GM19025 (cell line): ENCODE measurements around the gene SYNPO.

Experiments
- ATAC-seq: cut with Tn5 transposase; IDR thresholded peaks from one replicate; pipeline ENCODE4 v1.9.1; 2021; ENCODE audit warnings: mild to moderate bottlenecking, low read depth, moderate library complexity; ENCODE audit not compliant: unreplicated experiment

SYNPO gene, protein sequence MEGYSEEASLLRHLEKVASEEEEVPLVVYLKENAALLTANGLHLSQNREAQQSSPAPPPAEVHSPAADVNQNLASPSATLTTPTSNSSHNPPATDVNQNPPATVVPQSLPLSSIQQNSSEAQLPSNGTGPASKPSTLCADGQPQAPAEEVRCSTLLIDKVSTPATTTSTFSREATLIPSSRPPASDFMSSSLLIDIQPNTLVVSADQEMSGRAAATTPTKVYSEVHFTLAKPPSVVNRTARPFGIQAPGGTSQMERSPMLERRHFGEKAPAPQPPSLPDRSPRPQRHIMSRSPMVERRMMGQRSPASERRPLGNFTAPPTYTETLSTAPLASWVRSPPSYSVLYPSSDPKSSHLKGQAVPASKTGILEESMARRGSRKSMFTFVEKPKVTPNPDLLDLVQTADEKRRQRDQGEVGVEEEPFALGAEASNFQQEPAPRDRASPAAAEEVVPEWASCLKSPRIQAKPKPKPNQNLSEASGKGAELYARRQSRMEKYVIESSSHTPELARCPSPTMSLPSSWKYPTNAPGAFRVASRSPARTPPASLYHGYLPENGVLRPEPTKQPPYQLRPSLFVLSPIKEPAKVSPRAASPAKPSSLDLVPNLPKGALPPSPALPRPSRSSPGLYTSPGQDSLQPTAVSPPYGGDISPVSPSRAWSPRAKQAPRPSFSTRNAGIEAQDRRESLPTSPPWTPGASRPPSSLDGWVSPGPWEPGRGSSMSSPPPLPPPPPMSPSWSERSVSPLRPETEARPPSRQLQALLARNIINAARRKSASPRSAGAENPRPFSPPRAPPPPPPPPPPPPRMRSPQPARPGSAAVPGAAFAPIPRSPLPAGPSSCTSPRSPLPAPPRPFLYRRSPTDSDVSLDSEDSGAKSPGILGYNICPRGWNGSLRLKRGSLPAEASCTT

DNA sequence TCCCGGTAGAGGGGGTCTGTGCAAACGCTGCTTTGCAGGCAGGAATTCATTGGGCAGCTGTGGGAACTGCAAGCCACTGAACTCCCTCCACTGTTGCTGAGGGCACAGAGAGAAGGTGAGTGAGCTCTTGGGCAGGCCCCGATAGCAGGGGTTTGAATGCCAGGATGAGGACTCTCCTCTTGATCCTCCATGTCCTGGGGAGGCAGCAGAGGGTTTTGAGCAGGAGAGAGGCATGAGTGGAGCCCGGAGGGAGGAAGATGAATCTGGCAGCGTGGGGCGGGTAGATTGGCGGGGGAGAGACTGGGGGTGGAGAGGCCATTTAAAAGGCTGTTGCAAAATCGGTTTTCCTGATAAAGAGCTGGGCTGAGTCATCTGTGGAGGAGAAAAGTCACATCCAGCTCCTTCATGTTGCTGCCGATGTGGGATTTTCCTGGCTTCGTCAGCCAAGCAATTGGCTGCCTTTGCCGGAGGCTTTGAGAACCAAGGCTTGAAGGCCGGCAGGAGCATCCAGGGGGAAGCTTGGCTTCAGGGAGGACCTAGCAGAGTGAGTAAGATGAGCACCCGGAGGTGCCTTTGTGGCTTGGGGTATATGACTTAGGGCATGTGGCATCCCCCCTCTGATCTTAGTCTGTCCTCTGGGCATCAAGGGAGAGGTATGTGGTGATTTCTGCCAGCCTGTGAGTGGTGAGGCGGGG is at the start of gene SYNPO:
Gene SYNPO (plus strand): TSS at position 350 of the 695 bp plus-strand sequence. CDS start 7,616 bp downstream, outside the sequence.
- ATAC-seq = no peak

DNA sequence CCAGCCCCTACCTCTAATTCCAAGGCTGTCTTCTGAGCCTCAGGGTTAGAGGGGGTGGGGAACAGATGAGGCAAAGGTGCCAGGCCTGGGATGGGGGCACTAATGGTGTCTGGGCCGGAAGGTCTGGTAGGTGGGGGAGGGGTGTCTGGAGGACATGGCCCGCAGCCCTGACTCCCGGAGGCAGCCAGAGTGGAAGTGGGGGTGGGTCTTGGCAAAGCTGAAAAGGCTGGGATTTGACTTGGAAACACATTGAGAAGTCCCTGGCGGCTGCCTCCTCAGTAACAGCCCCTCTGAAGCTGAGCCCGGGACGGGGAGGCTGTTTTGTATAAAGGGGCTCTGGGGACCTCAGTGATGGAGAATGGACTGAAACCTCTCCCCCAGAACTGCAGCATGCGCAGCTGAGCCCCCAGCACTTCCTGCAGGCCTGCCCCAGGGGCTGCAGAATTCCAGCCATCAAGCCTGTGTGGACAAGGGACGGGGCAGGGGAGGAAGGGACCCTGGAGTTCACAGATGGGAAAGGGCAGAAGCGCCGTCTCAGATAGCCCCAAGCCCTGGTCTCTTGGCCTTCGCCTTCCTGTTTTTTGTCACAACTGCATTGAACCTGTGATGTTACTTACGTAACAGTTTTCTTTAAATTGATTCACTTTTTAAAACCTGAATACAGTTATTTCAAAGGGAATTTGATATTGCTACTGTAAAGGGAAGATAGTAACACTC is 49.3 kb upstream of the SYNPO start:
- no peak for ATAC-seq

DNA sequence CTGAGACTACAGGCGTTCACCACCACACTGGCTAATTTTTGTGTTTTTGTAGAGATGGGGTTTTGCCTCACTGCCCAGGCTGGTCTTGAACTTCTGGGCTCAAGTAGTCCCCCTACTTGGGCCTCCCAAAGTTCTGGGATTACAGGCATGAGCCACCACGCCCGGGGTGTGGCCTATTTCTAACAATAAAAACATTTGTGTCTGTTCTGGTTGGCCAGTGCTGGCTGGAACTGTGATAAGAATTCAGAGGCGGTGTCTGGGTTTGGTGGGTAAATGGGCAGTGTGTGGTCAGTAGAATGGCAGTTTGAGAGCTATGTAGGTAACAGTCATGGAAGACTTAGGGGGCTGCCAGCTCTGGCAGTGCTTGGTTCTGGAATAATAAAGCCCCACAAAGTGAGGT is 46.9 kb upstream of the SYNPO start:
- no peak for ATAC-seq

DNA sequence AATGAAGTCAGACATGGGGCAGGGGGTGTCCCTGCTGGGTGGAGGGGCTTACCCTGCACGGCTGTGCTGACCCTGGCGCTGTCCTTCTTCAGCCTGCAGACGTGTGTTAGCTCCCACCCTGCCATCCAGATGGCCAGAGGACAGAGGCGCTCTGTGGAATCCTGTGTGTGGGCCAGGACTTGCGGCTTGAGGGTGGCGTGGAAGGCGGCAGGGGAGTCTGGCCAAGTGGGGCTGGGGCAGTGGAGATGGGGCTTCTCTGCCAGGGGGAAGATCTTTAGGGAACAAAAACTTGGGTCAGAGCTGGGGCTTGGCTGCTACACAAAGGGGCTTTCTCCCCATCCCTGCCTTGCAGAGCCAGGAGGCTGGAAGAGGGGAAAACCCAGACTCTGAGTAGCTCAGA is 46.5 kb upstream of the SYNPO start:
- ATAC-seq = no peak

DNA sequence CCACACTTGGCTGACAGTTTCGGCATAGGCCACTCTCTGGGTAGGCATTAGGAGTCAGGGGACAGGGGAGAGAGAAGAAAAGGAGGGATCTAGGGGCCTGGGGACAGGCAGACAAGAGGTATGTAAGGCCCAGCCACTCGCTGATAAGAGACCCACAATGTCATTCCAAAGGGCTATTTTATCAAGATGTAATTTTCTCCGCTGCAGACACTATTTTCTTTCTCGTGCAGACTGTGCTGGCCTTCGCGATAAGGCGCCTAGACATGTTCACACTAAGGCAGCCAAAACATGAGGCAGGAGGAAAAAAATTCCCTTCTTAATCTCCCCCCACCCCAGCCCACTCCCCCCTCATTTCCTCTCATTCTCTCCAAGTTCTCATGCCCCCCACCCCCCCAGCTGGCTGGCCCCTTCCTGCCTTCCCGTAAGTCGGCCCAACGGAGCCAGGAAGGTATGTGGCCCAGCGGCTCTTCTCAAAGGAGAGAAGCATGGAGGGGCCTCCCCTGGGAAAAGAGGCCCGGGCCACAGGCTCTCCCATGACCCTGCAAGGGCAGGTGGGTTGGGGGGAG is 44.9 kb upstream of the SYNPO start:
- no peak for ATAC-seq

DNA sequence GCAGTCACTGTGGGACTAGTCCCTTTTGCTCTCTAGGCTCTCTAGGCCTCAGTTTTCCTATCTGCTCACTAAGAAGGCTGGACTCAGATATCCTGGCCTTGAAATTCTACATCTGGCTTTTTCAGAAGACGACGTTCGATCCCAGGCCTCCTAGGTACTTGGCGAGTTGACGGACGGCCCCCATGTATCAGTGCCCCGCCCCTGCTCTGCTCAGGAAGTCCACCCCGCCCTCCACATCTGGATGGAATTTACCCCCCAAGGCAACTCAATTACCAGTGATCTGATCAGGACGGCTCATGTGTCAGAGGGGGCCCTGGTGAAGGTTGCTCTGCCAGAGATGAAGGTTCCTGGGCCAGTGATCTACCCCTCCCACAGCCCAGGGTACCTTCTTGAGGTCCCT is 44.1 kb upstream of the SYNPO start:
- ATAC-seq = no peak

DNA sequence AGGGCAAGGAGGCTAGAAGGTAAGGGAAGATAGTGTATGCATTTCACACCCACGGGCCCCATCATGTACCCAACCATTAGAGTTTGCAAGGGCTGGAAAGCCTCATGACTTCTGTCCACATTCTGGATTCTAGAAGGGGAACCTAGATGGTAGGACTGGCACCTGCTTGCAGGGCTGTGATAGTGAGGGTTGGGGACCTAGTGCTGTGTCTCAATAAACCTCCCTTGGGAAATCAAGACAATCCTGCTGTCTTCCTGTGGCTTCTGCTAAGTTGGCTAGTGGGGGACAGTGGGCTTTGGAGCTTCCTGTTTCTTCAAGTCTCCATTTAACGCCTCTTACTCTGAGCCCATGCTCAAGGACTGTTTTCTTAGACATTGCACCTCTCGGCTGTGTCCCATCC is 43.6 kb upstream of the SYNPO start:
- no peak for ATAC-seq

DNA sequence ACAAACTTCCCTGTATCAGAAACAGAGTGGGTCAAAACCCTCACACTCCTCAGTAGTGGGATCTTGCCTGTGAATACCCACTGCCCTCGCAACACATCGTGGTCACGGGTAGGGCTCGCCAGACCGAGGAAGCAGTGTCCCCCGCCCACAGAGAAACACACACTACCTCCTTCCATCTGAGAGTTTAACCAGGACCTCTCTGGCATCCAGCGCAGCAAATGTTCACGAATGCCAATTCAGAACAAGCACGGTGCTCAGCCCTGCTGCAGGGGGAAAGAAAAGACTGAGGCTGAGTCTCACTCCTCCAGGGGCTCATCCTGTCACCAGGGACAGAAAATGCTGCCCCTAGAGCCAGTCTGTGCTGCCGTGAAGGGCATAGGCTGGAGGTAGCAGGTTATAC is 42.5 kb upstream of the SYNPO start:
- no peak for ATAC-seq

DNA sequence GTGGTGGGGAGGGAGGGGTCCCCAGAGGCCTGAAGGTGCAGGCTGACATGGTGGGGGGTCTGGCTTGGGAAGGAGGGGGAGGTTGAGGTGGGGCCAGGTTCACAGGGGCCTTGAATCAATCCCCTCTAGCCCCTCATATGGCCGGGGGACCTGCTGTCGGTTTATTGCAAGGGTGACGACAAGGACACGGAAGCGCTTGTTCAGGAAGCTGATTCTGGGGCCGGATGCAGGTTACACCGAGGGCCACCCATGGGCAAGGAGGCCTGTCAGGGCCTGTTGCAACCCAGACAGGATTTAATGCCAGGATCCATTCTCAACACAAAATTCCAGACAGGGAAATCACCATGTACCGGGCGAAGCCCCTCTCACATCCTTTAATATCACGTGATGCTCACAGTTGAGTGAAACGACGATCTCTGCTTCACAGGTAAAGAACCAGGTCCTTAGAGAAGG is 41.6 kb upstream of the SYNPO start:
- ATAC-seq = no peak

DNA sequence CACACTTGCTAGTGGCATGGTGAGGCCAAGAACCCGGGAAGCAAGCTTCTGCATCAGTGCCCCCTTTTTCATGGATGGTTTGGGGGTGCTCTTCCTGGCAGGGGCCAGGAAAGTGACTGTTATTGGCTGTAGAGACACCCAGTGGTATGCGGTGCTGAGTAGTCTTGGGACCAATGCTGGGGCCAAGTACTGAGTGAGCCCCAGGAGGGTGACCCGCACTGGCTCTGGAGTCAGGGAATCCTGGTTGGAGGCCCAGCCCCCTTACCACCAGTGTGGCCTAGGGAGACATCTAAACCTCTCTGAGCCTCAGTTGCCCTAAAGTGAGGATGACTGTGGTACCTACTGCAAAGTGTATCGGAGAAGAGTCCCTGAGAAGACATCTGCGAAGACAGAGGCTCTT is 41.2 kb upstream of the SYNPO start:
- ATAC-seq = no peak

DNA sequence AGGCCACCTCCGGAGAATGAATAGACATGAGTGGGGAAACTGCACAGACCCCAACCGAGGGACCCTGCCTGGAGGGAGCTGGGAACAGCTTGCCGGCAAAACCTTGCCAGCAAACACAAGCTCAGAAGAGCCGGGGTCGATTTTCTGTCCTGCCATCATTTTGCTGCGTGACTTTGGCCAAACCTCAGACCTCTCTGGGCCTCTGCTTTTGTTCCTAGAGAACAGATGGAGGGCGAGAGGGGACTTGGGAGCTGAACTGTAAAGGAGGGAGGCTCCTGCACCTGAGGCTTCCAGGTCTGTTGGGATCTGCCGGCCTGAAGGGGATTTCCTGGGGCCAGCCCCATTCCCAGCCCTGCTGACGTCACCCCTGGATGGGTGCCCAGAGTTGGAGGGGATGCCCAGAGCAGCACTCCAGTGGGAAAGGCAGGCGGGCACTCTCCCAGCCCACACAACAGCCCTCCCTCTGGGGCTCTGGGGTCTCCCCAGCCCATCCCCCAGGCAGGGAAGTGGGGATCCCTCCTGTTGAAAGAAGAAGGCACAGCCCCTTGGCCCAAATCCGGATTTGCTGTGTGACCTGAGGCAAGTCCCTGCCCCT is 40.4 kb upstream of the SYNPO start:
- ATAC-seq = no peak

DNA sequence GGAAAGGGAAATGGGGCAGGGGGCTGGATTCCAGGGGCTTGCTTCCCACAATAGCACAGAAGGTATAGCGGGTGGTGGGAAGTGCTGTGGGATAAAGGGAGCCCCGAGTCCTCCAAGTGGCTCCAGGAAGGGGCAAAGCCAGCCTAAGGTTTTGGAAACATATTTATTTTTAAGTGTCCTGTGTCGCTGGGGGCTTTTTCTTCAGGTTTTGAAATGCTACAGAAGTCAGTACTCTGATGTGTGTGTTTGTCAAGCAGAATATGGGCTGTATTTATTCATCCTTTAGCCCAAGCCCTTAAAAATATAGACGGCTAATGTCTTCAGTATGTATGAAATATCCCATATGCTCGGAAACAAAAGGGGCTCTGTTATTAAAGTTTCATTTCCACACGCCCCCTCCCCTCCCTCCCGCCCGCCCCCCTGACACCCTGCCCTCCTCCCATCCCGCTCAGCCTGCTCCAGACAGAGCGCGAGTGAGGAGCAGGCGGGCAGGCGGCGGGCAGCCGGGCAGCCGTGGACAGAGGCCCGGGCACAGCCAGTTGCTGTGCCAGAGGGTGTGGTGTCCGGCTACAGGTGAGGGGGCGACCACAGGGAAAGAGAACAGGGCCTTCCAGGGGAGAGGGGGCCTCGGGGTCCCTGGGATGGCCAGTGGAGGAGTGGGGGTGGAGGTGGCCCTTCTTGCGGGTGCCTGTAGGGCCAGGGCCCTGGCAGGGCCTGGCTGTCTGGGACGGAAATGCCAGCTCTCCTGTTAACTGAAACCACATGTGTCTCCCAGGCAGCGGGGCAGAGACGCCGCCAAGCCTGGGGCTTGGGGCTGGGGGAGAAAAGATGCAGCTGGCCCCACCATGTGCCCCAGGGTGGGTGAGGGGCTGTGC is 39.6 kb upstream of the SYNPO start:
- ATAC-seq = no peak

DNA sequence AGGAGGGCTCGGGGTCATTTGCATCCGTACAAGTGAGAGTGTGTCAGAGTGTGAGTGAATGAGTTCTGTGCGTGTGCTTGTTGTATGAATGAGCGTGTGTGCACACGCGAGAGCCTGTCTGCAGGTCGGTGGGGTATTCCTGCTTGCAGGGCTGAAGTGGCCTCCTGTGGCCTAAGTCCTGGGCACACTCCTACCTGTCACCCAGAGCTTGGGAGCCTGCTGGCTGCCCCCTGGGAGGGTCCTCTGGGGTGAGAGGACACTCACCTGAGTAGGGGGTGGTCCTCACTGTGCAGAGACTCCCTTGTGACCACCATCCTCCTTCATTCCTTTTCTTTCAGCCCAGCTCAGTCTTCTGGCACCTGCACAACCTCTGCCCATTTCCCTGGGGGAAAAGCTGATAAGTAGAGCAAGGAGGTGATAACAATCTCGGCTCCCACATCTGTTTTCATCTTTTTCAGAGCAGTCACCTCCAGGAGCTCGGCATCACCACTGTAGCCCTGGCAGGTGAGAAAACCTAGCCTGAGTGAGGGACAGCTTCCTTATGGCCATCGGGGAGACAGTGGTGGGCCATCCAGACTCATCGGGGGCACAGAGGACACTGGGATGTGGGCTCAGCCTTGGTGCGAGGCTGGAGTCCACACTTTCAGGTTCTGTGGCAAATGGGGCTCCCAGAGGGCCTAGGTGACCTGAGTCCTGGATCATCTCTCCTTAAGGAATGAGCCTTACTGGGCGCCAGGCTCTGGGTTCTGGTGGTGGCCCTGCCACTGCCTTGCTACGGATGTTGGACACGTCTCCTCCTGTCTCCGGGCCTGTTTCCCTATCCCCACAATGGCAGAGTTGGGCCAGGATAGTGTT is 38.7 kb upstream of the SYNPO start:
- ATAC-seq = no peak

DNA sequence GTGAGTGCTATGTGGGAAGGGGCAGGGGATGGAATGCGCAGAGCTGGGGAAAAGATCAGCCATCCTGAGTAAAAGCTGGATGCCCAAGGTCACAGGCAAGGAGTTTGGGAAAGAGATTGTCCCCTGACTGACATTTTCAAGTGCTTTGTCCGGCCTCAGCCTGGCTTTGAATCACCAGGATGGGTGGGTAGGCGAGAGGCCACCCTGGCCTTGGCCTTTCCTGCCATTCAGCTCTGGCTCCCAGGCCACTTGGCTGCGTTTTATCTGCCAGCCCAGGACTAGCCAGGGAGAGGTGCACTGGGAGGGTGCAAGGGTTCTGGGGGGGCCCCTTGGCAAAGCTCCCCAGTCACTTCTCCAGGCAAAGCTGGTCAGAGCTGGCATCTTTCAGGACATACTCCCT is 37.4 kb upstream of the SYNPO start:
- ATAC-seq = no peak

DNA sequence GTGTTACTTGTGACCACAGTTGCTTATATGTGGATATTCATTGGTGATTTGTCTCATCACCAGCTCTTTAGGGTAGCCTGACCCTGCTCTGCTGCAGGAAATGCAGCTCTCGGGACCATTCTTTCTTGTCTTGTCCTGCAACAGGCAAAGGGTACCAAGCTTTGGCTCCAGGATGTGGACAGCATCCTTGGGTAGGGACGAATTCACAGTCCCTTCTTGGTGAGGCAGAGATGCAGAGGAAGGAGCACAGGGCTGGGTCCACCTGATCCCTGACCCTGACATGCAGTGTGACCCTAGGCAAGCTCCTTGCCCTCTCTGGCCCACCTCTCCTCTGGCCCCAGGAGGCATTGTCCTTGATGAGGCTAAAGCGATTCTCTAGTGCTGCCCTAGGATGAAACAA is 37.0 kb upstream of the SYNPO start:
- no peak for ATAC-seq

DNA sequence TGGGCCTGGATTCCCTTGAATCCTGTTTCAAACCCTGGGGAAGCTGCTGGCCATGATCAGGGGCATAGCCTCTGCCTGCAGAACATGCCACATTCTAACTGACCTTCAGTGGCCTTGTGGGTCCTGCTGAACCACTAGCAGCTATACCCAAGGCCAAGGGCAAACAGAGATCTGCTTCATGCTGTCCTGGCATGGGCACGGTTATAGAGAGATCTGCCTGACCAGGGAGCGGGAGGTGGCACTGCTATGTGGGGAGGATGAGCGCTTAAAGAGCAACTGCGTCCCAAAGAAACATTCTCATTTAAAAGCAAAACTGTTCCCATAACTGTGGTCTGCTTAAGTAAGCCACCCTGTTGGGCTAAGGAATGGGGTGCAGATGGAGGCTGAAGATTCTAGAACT is 36.5 kb upstream of the SYNPO start:
- no peak for ATAC-seq

DNA sequence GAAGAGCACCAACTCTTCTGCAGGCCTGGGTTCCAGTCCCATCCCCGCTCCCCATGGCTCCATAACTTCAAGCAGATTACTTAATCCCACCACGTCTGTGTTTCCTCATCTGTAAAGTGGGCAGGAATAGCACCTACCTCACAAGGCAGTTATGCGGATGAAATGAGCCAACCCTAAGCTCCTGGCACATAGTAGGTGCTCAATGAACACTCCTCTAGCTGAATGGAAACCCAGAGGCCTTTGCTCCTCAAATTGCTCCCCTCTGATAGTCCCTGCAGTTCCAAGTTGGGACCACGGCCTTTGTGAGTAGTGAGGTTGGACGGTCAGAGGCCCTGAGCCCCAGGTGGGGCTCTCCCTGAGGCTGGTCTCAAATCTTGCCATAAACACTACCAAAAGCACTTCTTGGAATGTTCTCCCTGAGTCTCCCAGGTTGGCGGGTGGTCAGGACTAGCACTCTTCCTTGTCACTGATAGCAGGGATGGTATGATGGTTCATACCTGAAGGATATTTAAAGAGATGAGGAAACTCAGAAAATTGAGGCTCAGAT is 35.5 kb upstream of the SYNPO start:
- no peak for ATAC-seq

DNA sequence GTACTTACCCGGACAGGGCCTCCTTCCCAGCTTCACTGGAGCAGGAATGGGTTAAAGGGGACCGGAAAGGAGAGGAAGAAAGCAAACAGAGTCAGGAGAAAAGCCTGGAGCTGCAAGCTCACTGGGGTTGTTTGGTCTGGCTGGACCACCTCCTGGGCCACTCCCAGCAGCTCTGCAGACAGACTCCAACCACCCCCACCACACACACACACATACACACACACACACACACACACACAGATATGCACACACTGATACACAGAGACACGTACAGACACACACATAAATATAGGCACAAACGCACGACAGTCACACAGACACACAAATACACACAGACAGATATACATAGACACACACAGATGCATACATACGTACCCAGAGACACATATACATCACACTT is 34.9 kb upstream of the SYNPO start:
- no peak for ATAC-seq
